Mesenchymal stem cell (in vitro differentiated cells and primary cell): Measurements from ENCODE around the gene BRAF.
"Not testable (repeated sequence)": the region's sequence is repeated elsewhere in the genome, so short reads cannot be mapped to it uniquely, and the experiment has no call there.

ENCODE experiments used
- DNase-seq: peaks from one replicate; pipeline ENCODE4 v3.0.0-alpha.2; 2013
- H2AFZ ChIP-seq: one replicate; pipeline ENCODE4 v1.6.1; 2013; ENCODE audit warnings: low read depth, mild to moderate bottlenecking, control low read depth, inconsistent platforms, low read length, moderate library complexity
- H2AK5ac ChIP-seq: 2 replicates; pipeline ENCODE4 v1.6.1; 2013; ENCODE audit warnings: low read length, moderate library complexity, mild to moderate bottlenecking, inconsistent platforms; ENCODE audit not compliant: severe bottlenecking
- H2BK120ac ChIP-seq: one replicate; pipeline ENCODE4 v1.6.1; 2013; ENCODE audit warnings: low read depth, mild to moderate bottlenecking, inconsistent platforms, low read length, moderate library complexity
- H2BK12ac ChIP-seq, 2 experiments: one replicate each; pipeline ENCODE4 v1.6.1; 2013; ENCODE audit warnings: inconsistent platforms in 2 of 2, low read length in 2 of 2, mild to moderate bottlenecking in 2 of 2, moderate library complexity in 2 of 2, control low read depth in 1 of 2
- H2BK15ac ChIP-seq: one replicate; pipeline ENCODE4 v1.6.1; 2013; ENCODE audit warnings: mild to moderate bottlenecking, low read depth, inconsistent platforms; ENCODE audit not compliant: poor library complexity, severe bottlenecking
- H2BK5ac ChIP-seq: 2 replicates; pipeline ENCODE4 v1.6.1; 2013; ENCODE audit warnings: low read depth, mild to moderate bottlenecking, low read length, control low read depth, inconsistent platforms; ENCODE audit not compliant: poor library complexity, severe bottlenecking
- H3K14ac ChIP-seq, 2 experiments: one replicate each; pipeline ENCODE4 v1.6.1; 2013; ENCODE audit warnings: inconsistent platforms in 2 of 2, low read length in 2 of 2, control low read depth in 1 of 2, mild to moderate bottlenecking in 1 of 2, moderate library complexity in 1 of 2
- H3K18ac ChIP-seq, 2 experiments: one replicate each; pipeline ENCODE4 v1.6.1; 2013; ENCODE audit warnings: inconsistent platforms in 2 of 2, low read length in 2 of 2, control low read depth in 1 of 2, low read depth in 1 of 2, mild to moderate bottlenecking in 1 of 2
- H3K23ac ChIP-seq, 2 experiments: one replicate each; pipeline ENCODE4 v1.6.1; 2013; ENCODE audit warnings: inconsistent platforms in 2 of 2, low read length in 2 of 2, mild to moderate bottlenecking in 2 of 2, moderate library complexity in 2 of 2, control low read depth in 1 of 2
- H3K27ac ChIP-seq: 2 replicates; pipeline ENCODE4 v1.5.1; 2013; ENCODE audit warnings: mild to moderate bottlenecking, moderate library complexity, low read length, control low read depth, inconsistent platforms; ENCODE audit not compliant: poor library complexity, severe bottlenecking
- H3K27me3 ChIP-seq, 2 experiments: 2 replicates each; pipeline versions ENCODE4 v1.6.1 to v1.7.0; 2013; ENCODE audit warnings: low read length in 2 of 2, mild to moderate bottlenecking in 2 of 2, moderate library complexity in 2 of 2, control low read depth in 1 of 2, inconsistent platforms in 1 of 2; ENCODE audit not compliant: control insufficient read depth in 1 of 2, insufficient read depth in 1 of 2
- H3K36me3 ChIP-seq, 2 experiments: 2 replicates each; pipeline versions ENCODE4 v1.6.1 to v1.7.0; 2013; ENCODE audit warnings: low read length in 2 of 2, control low read depth in 1 of 2, inconsistent platforms in 1 of 2, low read depth in 1 of 2, mild to moderate bottlenecking in 1 of 2; ENCODE audit not compliant: insufficient read depth in 2 of 2, control insufficient read depth in 1 of 2
- H3K4ac ChIP-seq, 2 experiments: one replicate each; pipeline ENCODE4 v1.6.1; 2013; ENCODE audit warnings: inconsistent platforms in 2 of 2, low read length in 2 of 2, mild to moderate bottlenecking in 2 of 2, moderate library complexity in 2 of 2, control low read depth in 1 of 2, low read depth in 1 of 2
- H3K4me1 ChIP-seq: 2 replicates; pipeline ENCODE4 v1.6.1; 2013; ENCODE audit warnings: low read depth, low read length, control low read depth; ENCODE audit not compliant: control insufficient read depth, insufficient read depth
- H3K4me2 ChIP-seq: 2 replicates; pipeline ENCODE4 v1.6.1; 2013; ENCODE audit warnings: low read length, mild to moderate bottlenecking, inconsistent platforms; ENCODE audit not compliant: poor library complexity, severe bottlenecking
- H3K4me3 ChIP-seq, 2 experiments: 2 replicates each; pipeline versions ENCODE4 v1.5.1 to v1.7.0; 2013; ENCODE audit warnings: low read length in 2 of 2, mild to moderate bottlenecking in 2 of 2, control low read depth in 1 of 2, low read depth in 1 of 2; ENCODE audit not compliant: insufficient read depth in 1 of 2
- H3K79me1 ChIP-seq: replicated peaks from 2 replicates; pipeline ENCODE4 v1.6.1; 2013; ENCODE audit warnings: mild to moderate bottlenecking, control low read depth, low read length, inconsistent platforms; ENCODE audit not compliant: poor library complexity, severe bottlenecking
- H3K9ac ChIP-seq: 2 replicates; pipeline ENCODE4 v1.7.0; 2013; ENCODE audit warnings: mild to moderate bottlenecking, low read length, moderate library complexity
- H3K9me3 ChIP-seq: 2 replicates; pipeline ENCODE4 v1.7.0; 2013; ENCODE audit warnings: mild to moderate bottlenecking, low read length; ENCODE audit not compliant: control insufficient read depth
- H4K8ac ChIP-seq: one replicate; pipeline ENCODE4 v1.6.1; 2013; ENCODE audit warnings: inconsistent platforms, mild to moderate bottlenecking, low read length, moderate library complexity
- H4K91ac ChIP-seq: one replicate; pipeline ENCODE4 v1.6.1; 2013; ENCODE audit warnings: mild to moderate bottlenecking, low read length, inconsistent platforms
- WGBS: methylation state at CpG from one replicate; pipeline ENCODE4 v1.1.7; 2013; ENCODE audit warnings: mixed read lengths; 5-methylcytosine and 5-hydroxymethylcytosine counted together

The BRAF gene

DNA sequence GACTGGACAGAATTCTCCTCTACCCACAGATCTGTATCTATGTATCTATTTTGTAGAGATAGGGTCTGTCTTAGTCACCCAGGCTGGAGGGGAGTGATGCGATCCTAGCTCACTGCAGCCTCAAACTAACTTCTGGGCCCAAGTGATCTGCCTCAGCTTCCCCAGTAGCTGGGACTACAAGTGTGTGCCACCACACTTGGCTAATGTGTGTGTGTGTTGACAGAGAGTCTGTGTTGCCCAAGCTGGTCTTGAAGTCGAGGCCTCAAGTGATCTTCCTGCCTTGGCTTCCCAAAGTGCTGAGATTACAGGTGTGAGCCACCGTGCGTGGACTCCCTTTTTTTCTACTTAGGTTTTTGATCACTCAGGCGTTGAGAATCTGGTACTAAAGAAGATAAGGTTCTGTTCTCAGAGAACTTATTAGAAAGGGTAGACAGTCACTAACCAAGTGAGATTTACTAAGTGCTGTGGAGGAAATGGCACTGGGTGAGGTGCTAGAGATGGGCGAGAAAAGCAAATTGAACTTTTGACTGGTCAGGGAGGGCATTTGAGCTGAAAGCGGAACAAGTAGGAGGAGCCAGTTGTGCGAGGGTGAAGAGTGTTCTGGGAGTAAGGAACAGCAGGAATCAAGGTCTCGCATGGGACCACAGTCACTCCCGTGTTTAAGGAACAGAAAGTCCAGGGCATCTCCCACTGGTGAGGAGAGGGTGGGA is 210.2 kb downstream of the BRAF start:
- Histone ChIP-seq H2BK15ac (no peak overlapping the region), H3K9ac (no peak overlapping the region), H3K36me3 (peaks cover 8 to 11% of the 10 kb centered on the region in 2 experiments), H2AK5ac (no peak overlapping the region), H3K27me3 (no peaks in the 10 kb centered on the region), H4K8ac (no peak overlapping the region), H3K4me1 (peaks cover 2% of the 10 kb centered on the region), H3K27ac (no peak overlapping the region), H3K79me1 (peaks cover 3% of the 10 kb centered on the region), H2BK5ac (no peak overlapping the region), H3K4ac (no peak overlapping the region), H4K91ac (no peak overlapping the region), H2BK12ac (no peak overlapping the region), H3K14ac (no peak overlapping the region), H2BK120ac (no peak overlapping the region), H3K4me2 (no peak overlapping the region), H2AFZ (no peak overlapping the region), H3K4me3 (no peak overlapping the region), H3K9me3 (no peaks in the 10 kb centered on the region), H3K18ac (no peak overlapping the region), H3K23ac (no peak overlapping the region)
- no peak for DNase-seq
- WGBS: 95% methylated on average over 10 of the region's 10 CpGs

GRCh38 chr7:140712392-140712791 is 212.3 kb downstream of the BRAF start:
- H4K8ac ChIP-seq, H2BK5ac ChIP-seq, H3K79me1 ChIP-seq, H2AFZ ChIP-seq, DNase-seq, H3K14ac ChIP-seq, H4K91ac ChIP-seq, H2AK5ac ChIP-seq, H2BK120ac ChIP-seq, H3K18ac ChIP-seq, H3K9me3 ChIP-seq, H3K23ac ChIP-seq, H3K27ac ChIP-seq, H2BK15ac ChIP-seq, H3K27me3 ChIP-seq, H3K4ac ChIP-seq, H2BK12ac ChIP-seq, H3K9ac ChIP-seq, H3K4me3 ChIP-seq, H3K4me1 ChIP-seq, H3K4me2 ChIP-seq: not testable (repeated sequence)
- peaks cover 8 to 11% of the 10 kb centered on the region in 2 experiments for H3K36me3 ChIP-seq

GRCh38 chr7:140708764-140709163 is 216.0 kb downstream of the BRAF start:
- not testable (repeated sequence) for H3K79me1 ChIP-seq

DNA sequence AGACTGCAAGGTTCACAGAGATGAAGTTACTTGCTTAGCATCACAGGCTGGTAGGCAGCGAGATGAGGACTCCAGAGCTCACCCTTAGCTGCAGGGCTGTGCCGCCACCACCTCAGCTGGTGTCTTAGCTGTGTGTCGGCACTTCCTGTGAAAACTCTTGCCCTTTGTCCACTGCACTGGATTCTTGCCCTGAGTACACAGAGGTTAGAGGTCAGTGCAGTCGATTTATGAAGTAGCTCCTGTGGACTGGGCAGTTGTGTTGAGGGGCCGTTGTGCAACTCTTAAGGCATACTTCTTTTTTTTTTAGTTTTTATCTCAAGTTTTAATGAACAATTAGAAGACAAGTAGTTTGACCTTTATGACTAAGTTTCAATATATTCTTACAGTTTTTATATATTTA is 217.6 kb downstream of the BRAF start:
- WGBS: 86% methylated on average over 4 of the region's 5 CpGs
- Histone ChIP-seq H3K4me1 (peaks cover 2% of the 10 kb centered on the region), H2AFZ (no peak overlapping the region), H3K27ac (no peak overlapping the region), H4K8ac (peak overlapping the region; percentile 24), H4K91ac (peak overlapping the region; percentile 65), H3K27me3 (no peaks in the 10 kb centered on the region), H3K14ac (no peak overlapping the region), H3K9ac (no peak overlapping the region), H3K18ac (no peak overlapping the region), H3K9me3 (no peaks in the 10 kb centered on the region), H3K79me1 (peaks cover 15% of the 10 kb centered on the region), H3K36me3 (peaks cover 17 to 39% of the 10 kb centered on the region in 2 experiments), H2BK15ac (no peak overlapping the region), H2BK5ac (no peak overlapping the region), H2BK12ac (no peak overlapping the region), H3K4ac (no peak overlapping the region), H3K4me2 (no peak overlapping the region), H3K4me3 (no peak overlapping the region), H2AK5ac (no peak overlapping the region), H2BK120ac (no peak overlapping the region), H3K23ac (no peak overlapping the region)
- no peak for DNase-seq

More at GRCh38 chr7:140708764-140709163, 216.0 kb downstream of the BRAF start:
- not testable (repeated sequence) for H3K4me2 ChIP-seq, DNase-seq, H2AFZ ChIP-seq, H2BK5ac ChIP-seq, H4K8ac ChIP-seq, H3K27ac ChIP-seq, H4K91ac ChIP-seq, H3K4me3 ChIP-seq, H3K4me1 ChIP-seq, H2AK5ac ChIP-seq, H2BK12ac ChIP-seq, H2BK120ac ChIP-seq, H3K23ac ChIP-seq, H3K9ac ChIP-seq, H3K14ac ChIP-seq, H3K18ac ChIP-seq, H3K27me3 ChIP-seq, H3K4ac ChIP-seq, H3K9me3 ChIP-seq, H2BK15ac ChIP-seq
- H3K36me3 ChIP-seq: peaks cover 13 to 31% of the 10 kb centered on the region in 2 experiments
- no CpG with 5 or more reads among the region's 4 CpGs for WGBS
